HCT116 (cell line): ENCODE data around the gene STK32C. TPM values are rescaled to one million over a fixed set of nuclear protein-coding genes. Genes with fewer than 3 reads are reported as not detected.

Experiments
- ATAC-seq: fragments of 200-7000 bp; cut with Tn5 transposase; 2 replicates; pipeline ENCODE4 v1.9.1; 2020; ENCODE audit warnings: mild to moderate bottlenecking, moderate library complexity
- BruUV-seq: library from RNA; stranded (reverse); fragments of 400-500 nt; replicated peaks from 2 replicates; lab custom pipeline; 2021; lab: Mats Ljungman, UMichigan
- CTCF ChIA-PET: fragments of 300-600 bp; sonication (Branson Sonifier 250); formaldehyde crosslinking; loops from one replicate; lab custom pipeline; 2021; ENCODE audit warnings: antibody characterized with exemption; lab: Charles Lee
- POLR2A ChIA-PET: fragments of 300-600, 350-600 bp; sonication (Branson Sonifier 250); formaldehyde crosslinking; loops from one replicate; lab custom pipeline; 2021; ENCODE audit warnings: antibody characterized with exemption; lab: Charles Lee
- RAD21 ChIA-PET, 2 experiments: fragments of 300-600 bp; sonication (Branson Sonifier 250); formaldehyde crosslinking; loops; one replicate each; lab custom pipeline; 2023; ENCODE audit warnings: low total read pairs in 2 of 2; ENCODE audit not compliant: uncharacterized antibody in 2 of 2, unreplicated experiment in 2 of 2, low non-redundant PET in 1 of 2; lab: Charles Lee
- DNase-seq: peaks from one replicate; pipeline ENCODE4 v3.0.0-alpha.2; 2010; ENCODE audit warnings: low read depth, low spot score
- H2AFZ ChIP-seq: fragments of 200-600 bp; shearing (Covaris generic), sonication (generic); 2 replicates; pipeline ENCODE4 v1.6.1; 2017; ENCODE audit warnings: low read depth, mixed run types, mixed read lengths, antibody characterized with exemption, low read length; ENCODE audit not compliant: poor library complexity, severe bottlenecking
- H3K27ac ChIP-seq: 2 replicates; pipeline ENCODE4 v1.5.1; 2012; ENCODE audit warnings: low read depth, low read length
- H3K27me3 ChIP-seq: fragments of 200-600 bp; sonication (generic); 2 replicates; pipeline ENCODE4 v1.6.1; 2016; ENCODE audit warnings: mixed run types, low read length, mixed read lengths; ENCODE audit not compliant: insufficient read depth
- H3K36me3 ChIP-seq, 2 experiments: fragments of 200-500 bp in 1 of 2; fragments of 200-600 bp in 1 of 2; sonication (Bioruptor generic) in 1 of 2; sonication (generic) in 1 of 2; 2 replicates each; pipeline versions ENCODE4 v1.5.1 to v1.6.1; 2014 to 2016; ENCODE audit warnings: low read length in 2 of 2, inconsistent platforms in 1 of 2, mixed read lengths in 1 of 2, mixed run types in 1 of 2; ENCODE audit not compliant: insufficient read depth in 2 of 2, control insufficient read depth in 1 of 2
- H3K4me1 ChIP-seq, 2 experiments: fragments of 200-600 bp in 1 of 2; sonication (generic) in 1 of 2; 2 replicates each; pipeline versions ENCODE4 v1.5.1 to v1.6.1; 2012 to 2017; ENCODE audit warnings: low read length in 2 of 2, inconsistent platforms in 1 of 2, mild to moderate bottlenecking in 1 of 2, mixed read lengths in 1 of 2, mixed run types in 1 of 2, moderate library complexity in 1 of 2; ENCODE audit not compliant: insufficient read depth in 2 of 2, control insufficient read depth in 1 of 2
- H3K4me2 ChIP-seq: fragments of 200-600 bp; sonication (generic); 2 replicates; pipeline ENCODE4 v1.6.1; 2017; ENCODE audit warnings: mixed run types, low read length, mixed read lengths
- H3K4me3 ChIP-seq, 2 experiments: fragments of 200-600 bp in 1 of 2; sonication (generic) in 1 of 2; replicated peaks in 1 of 2; 2 replicates each; pipeline ENCODE4 v1.5.1; 2011 to 2016; ENCODE audit warnings: low read length in 2 of 2, control low read depth in 1 of 2, low read depth in 1 of 2, mild to moderate bottlenecking in 1 of 2, mixed read lengths in 1 of 2, mixed run types in 1 of 2
- H3K79me2 ChIP-seq: fragments of 200-600 bp; sonication (generic); 2 replicates; pipeline ENCODE4 v1.6.1; 2017; ENCODE audit warnings: mild to moderate bottlenecking, mixed run types, low read length, moderate library complexity, mixed read lengths; ENCODE audit not compliant: insufficient read depth
- H3K9ac ChIP-seq: fragments of 200-600 bp; sonication (generic); 2 replicates; pipeline ENCODE4 v1.6.1; 2016; ENCODE audit warnings: low read length, mixed read lengths
- H3K9me2 ChIP-seq: fragments of 200-600 bp; sonication (generic), shearing (Covaris generic); 2 replicates; pipeline ENCODE4 v1.6.1; 2017; ENCODE audit warnings: mixed run types, mild to moderate bottlenecking, moderate library complexity; ENCODE audit not compliant: insufficient read depth
- H3K9me3 ChIP-seq, 2 experiments: fragments of 200-500 bp in 1 of 2; fragments of 200-600 bp in 1 of 2; sonication (Bioruptor generic) in 1 of 2; sonication (generic) in 1 of 2; 2 replicates each; pipeline ENCODE4 v1.6.1; 2014 to 2017; ENCODE audit warnings: low read length in 2 of 2, mixed read lengths in 2 of 2, inconsistent platforms in 1 of 2, low read depth in 1 of 2, mild to moderate bottlenecking in 1 of 2, mixed run types in 1 of 2, moderate library complexity in 1 of 2; ENCODE audit not compliant: control insufficient read depth in 1 of 2, insufficient read depth in 1 of 2
- H4K20me1 ChIP-seq: fragments of 200-600 bp; sonication (generic), shearing (Covaris generic); 2 replicates; pipeline ENCODE4 v1.6.1; 2017; ENCODE audit warnings: mixed run types, mild to moderate bottlenecking, moderate library complexity; ENCODE audit not compliant: insufficient read depth
- CBX3 ChIP-seq: IDR thresholded peaks from 2 replicates; pipeline ENCODE4 v1.6.1; 2012; ENCODE audit warnings: low read depth
- EGR1 ChIP-seq: IDR thresholded peaks from 2 replicates; pipeline ENCODE4 v1.6.1; 2012; ENCODE audit warnings: low read depth
- ELF1 ChIP-seq: IDR thresholded peaks from 2 replicates; pipeline ENCODE4 v1.6.1; 2012; ENCODE audit warnings: low read depth, borderline replicate concordance
- EZH2phosphoT487 ChIP-seq: fragments of 200-600 bp; IDR thresholded peaks from 2 replicates; pipeline ENCODE4 v1.6.1; 2018; ENCODE audit warnings: antibody characterized with exemption, borderline replicate concordance
- FOSL1 ChIP-seq: IDR thresholded peaks from 2 replicates; pipeline ENCODE4 v1.6.1; 2012; ENCODE audit warnings: low read depth
- JUND ChIP-seq: IDR thresholded peaks from 2 replicates; pipeline ENCODE4 v1.6.1; 2012
- RAD21 ChIP-seq: IDR thresholded peaks from 2 replicates; pipeline ENCODE4 v1.6.1; 2012; ENCODE audit warnings: low read depth, mild to moderate bottlenecking
- REST ChIP-seq: IDR thresholded peaks from 2 replicates; pipeline ENCODE4 v1.6.1; 2012; ENCODE audit warnings: low read depth
- SIN3A ChIP-seq: IDR thresholded peaks from 2 replicates; pipeline ENCODE4 v1.6.1; 2012; ENCODE audit warnings: low read depth
- SP1 ChIP-seq: IDR thresholded peaks from 2 replicates; pipeline ENCODE4 v1.6.1; 2012; ENCODE audit warnings: low read depth
- ZFX ChIP-seq: fragments of 450-650 bp; IDR thresholded peaks from 2 replicates; pipeline ENCODE4 v1.6.1; 2017
- ZNF274 ChIP-seq: fragments of 200-500 bp; sonication (Bioruptor generic); IDR thresholded peaks from 2 replicates; pipeline ENCODE4 v1.6.1; 2014; ENCODE audit warnings: mild to moderate bottlenecking, low read depth, low read length, inconsistent platforms
- intact Hi-C: fragments of 100-400 bp; cut with micrococcal nuclease; formaldehyde crosslinking; loops from 2 replicates; pipeline ENCODE4 v1.10.0; 2022
- total RNA-seq: library from RNA; stranded (reverse); gene quantifications from one replicate; pipeline ENCODE4 v1.2.1, GENCODE V29; 2021; ENCODE audit not compliant: unreplicated experiment
- TF ChIP-seq, protein P1 (sequence below), 3 experiments: fragments of 200-600 bp in 1 of 3; sonication (generic) in 1 of 3; IDR thresholded peaks in 2 of 3; conservative IDR thresholded peaks in 1 of 3; 2 replicates each; pipeline ENCODE4 v1.5.1; 2012 to 2017; ENCODE audit warnings: low read depth in 2 of 3, low read length in 2 of 3, antibody characterized with exemption in 1 of 3, borderline replicate concordance in 1 of 3, control low read depth in 1 of 3, mild to moderate bottlenecking in 1 of 3, mixed read lengths in 1 of 3, mixed run types in 1 of 3, moderate library complexity in 1 of 3; ENCODE audit not compliant: insufficient read depth in 1 of 3
- TF ChIP-seq, protein P2 (sequence below): IDR thresholded peaks from 2 replicates; pipeline ENCODE4 v1.6.1; 2011; ENCODE audit warnings: mild to moderate bottlenecking, low read length, moderate library complexity; ENCODE audit not compliant: insufficient replicate concordance; ENCODE audit errors: extremely low read depth

STK32C gene
- total RNA-seq, 1 experiment from 2014 or later: 29.7 TPM

- CTCF ChIA-PET: no interaction called here
- ATAC-seq (peak; percentile 18; the same call in 1 of the 2 replicates), DNase-seq (peak; percentile 15)
- H3K4me3 ChIP-seq: no peak overlapping the region
- H3K79me2 ChIP-seq: no peaks in the 10 kb centered on the region
- H3K27me3 ChIP-seq: no peaks in the 10 kb centered on the region
- no peaks in the 10 kb centered on the region for H3K9me3 ChIP-seq
- H4K20me1 ChIP-seq: no peaks in the 10 kb centered on the region
- no peak for TF ChIP-seq EGR1
- no peak for TF ChIP-seq JUND
- no peak for TF ChIP-seq FOSL1
- TF ChIP-seq CBX3: no peak
- TF ChIP-seq, protein P1, sequence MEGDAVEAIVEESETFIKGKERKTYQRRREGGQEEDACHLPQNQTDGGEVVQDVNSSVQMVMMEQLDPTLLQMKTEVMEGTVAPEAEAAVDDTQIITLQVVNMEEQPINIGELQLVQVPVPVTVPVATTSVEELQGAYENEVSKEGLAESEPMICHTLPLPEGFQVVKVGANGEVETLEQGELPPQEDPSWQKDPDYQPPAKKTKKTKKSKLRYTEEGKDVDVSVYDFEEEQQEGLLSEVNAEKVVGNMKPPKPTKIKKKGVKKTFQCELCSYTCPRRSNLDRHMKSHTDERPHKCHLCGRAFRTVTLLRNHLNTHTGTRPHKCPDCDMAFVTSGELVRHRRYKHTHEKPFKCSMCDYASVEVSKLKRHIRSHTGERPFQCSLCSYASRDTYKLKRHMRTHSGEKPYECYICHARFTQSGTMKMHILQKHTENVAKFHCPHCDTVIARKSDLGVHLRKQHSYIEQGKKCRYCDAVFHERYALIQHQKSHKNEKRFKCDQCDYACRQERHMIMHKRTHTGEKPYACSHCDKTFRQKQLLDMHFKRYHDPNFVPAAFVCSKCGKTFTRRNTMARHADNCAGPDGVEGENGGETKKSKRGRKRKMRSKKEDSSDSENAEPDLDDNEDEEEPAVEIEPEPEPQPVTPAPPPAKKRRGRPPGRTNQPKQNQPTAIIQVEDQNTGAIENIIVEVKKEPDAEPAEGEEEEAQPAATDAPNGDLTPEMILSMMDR (IDR thresholded peaks at IDR 0.05 in 2 of 3, conservative IDR thresholded peaks at IDR 0.05 in 1 of 3; ENCODE audit: borderline replicate concordance in 1 of 3, insufficient read depth in 1 of 3, low read depth in 2 of 3, low read length in 2 of 3): no peak
- no peak for TF ChIP-seq SP1
- no peak for TF ChIP-seq EZH2phosphoT487
- TF ChIP-seq SIN3A: no peak
- TF ChIP-seq RAD21: no peak
- no peak for TF ChIP-seq REST
- TF ChIP-seq ZNF274: no peak
- TF ChIP-seq ZFX: no peak
- no peak for TF ChIP-seq ELF1
- TF ChIP-seq, protein P2, sequence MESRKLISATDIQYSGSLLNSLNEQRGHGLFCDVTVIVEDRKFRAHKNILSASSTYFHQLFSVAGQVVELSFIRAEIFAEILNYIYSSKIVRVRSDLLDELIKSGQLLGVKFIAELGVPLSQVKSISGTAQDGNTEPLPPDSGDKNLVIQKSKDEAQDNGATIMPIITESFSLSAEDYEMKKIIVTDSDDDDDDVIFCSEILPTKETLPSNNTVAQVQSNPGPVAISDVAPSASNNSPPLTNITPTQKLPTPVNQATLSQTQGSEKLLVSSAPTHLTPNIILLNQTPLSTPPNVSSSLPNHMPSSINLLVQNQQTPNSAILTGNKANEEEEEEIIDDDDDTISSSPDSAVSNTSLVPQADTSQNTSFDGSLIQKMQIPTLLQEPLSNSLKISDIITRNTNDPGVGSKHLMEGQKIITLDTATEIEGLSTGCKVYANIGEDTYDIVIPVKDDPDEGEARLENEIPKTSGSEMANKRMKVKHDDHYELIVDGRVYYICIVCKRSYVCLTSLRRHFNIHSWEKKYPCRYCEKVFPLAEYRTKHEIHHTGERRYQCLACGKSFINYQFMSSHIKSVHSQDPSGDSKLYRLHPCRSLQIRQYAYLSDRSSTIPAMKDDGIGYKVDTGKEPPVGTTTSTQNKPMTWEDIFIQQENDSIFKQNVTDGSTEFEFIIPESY: no peak
- H3K36me3 ChIP-seq: no peaks in the 10 kb centered on the region
- RAD21 ChIA-PET: no interaction called here
- BruUV-seq: no TSS peak
- no peak overlapping the region for H2AFZ ChIP-seq
- H3K4me2 ChIP-seq: no peak overlapping the region
- H3K9me2 ChIP-seq: no peaks in the 10 kb centered on the region
- intact Hi-C loops: no loop called here
- H3K9ac ChIP-seq: no peak overlapping the region
- H3K27ac ChIP-seq: no peak overlapping the region
- POLR2A ChIA-PET: no interaction called here
- H3K4me1 ChIP-seq: peaks cover 5 to 15% of the 10 kb centered on the region in 2 experiments; a peak in 3 of 4 replicates
Measured at GRCh38 chr10:132158122-132158741, 149.5 kb downstream of the STK32C start.
